ENCODE results near the gene MBD3L2.
"Not testable (repeated sequence)": the region's sequence is repeated elsewhere in the genome, so short reads cannot be mapped to it uniquely, and the experiment has no call there.

The MBD3L2 gene

DNA sequence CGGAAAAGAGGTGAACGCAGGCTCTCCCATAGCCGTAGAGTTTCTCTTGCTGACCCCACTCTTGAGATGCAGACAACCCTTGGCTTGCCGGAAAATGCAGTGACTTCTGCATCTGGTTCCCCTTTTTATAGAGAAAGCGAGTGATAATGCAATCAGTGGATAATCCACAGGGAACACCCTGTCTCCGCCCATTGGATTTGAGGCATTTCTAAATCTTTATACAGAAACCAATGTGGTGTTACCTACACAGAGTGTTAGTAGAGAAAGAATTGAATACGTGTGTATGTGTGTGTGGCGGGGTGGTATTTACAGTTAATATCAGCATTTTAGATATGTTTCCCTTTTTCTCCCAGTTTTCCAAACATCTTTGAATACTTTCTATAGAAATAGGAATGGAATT, 9.5 kb downstream of the MBD3L2 start, which contains the start of gene MBD3L3:
Gene MBD3L3, minus strand, starts transcription at position 101 of the 400 bp plus-strand sequence. Its CDS starts 71 bp downstream, at position 30.
- CTCF ChIA-PET; H3K4me3 ChIP-seq (ENCODE audit: low read depth, low read length); POLR2A ChIA-PET; DNase-seq (ENCODE audit: low read depth, low spot score): not testable (repeated sequence)

DNA sequence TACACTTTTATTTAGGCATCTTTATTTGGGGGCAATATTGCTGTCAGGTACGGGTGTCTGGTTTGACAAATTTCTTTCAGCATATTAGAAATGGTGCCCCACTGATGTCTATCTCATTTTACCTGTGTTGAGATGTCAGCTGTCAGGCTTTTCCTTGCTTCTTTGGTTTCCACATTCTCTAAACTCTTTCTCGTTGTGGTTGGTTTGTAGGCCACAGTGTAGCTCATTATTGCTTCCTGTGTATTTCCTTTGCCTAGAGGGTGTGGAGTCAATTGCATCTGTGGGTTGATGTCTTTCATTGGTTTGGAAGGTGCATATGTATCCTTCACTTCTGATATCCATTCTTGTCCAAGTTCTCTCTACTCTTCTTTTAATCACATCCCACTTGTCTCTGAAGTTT, 10.9 kb downstream of the MBD3L2 start:
- DNase-seq (ENCODE audit: low read depth, low spot score); H3K4me3 ChIP-seq (ENCODE audit: low read depth, low read length); POLR2A ChIA-PET; CTCF ChIA-PET: not testable (repeated sequence)

DNA sequence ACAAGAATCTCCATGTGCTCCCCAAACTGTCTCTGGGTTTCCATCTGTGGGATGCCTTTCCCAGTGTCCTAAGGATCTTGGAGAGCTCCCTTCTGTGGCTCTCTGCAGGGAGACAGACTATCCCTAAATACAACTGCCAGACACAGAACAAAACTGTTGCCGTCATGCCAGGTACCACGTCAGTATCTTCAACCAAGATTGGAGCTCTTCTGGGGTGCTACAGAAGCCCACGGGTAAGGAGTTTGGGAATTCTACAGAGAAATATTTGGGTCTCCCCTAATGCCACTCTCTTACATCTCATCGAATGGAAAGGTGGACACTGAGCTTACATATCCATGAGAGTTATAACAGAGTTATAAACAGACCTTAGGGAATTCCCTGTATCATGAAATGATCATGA, 14.2 kb downstream of the MBD3L2 start:
- DNase-seq (ENCODE audit: low read depth, low spot score), result no peak
- POLR2A ChIA-PET, result no interaction called here
- CTCF ChIA-PET, result no interaction called here
- TF ChIP-seq, protein P1, sequence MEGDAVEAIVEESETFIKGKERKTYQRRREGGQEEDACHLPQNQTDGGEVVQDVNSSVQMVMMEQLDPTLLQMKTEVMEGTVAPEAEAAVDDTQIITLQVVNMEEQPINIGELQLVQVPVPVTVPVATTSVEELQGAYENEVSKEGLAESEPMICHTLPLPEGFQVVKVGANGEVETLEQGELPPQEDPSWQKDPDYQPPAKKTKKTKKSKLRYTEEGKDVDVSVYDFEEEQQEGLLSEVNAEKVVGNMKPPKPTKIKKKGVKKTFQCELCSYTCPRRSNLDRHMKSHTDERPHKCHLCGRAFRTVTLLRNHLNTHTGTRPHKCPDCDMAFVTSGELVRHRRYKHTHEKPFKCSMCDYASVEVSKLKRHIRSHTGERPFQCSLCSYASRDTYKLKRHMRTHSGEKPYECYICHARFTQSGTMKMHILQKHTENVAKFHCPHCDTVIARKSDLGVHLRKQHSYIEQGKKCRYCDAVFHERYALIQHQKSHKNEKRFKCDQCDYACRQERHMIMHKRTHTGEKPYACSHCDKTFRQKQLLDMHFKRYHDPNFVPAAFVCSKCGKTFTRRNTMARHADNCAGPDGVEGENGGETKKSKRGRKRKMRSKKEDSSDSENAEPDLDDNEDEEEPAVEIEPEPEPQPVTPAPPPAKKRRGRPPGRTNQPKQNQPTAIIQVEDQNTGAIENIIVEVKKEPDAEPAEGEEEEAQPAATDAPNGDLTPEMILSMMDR (IDR thresholded peaks at IDR 0.05; ENCODE audit: insufficient read depth, low read length, missing control alignments), result no peak
- no peak overlapping the region for H3K4me3 ChIP-seq (ENCODE audit: low read depth, low read length)

DNA sequence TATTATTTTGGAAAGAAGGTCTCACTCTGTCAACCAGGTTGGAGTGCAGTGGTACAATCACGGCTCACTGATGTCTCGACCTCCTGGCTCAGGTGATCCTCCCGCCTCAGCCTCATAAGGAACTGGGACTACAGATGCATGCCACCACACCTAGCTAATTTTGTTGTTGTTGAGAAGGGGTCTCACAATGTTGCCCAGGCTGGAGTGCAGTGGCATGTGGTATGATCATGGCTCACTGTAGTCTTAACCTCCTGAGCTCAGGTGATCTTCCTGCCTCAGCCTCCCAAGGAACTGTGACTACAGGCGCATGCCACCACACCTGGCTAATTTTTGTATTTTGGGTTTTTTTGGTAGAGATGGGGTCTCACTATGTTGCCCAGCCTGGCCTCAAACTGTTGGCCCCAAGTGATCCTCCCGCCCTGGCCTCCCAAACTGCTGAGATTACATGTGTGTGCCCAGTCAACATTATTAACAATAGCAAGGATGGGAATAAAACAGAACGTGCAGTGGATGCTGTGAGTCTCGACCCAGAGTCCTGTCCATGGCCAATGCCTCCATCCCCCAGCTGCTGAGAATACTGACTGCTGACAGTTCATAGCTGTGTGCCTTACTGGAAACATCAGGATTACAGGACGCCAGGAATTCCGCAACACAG, 14.8 kb downstream of the MBD3L2 start:
- H3K4me3 ChIP-seq (ENCODE audit: low read depth, low read length), result no peak overlapping the region
- ChIA-PET POLR2A (no interaction called here), CTCF (no interaction called here)
- TF ChIP-seq, protein P1 (IDR thresholded peaks at IDR 0.05; ENCODE audit: insufficient read depth, low read length, missing control alignments), result no peak
- DNase-seq (ENCODE audit: low read depth, low spot score), result no peak

DNA sequence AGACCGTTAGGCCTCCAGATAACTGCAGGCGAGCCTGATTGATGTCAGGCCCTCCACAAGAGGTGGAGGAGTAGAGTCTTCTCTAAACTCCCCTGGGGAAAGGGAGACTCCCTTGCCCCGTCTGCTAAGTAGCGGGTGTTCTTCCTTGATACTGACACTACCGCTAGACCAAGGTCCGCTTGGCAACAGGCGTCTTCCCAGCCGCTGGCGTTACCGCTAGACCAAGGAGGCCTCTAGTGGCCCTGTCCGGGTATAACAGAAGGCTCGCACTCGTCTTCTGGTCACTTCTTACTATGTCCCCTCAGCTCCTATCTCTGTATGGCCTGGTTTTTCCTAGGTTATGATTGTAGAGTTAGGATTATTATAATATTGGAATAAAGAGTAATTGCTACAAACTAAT, 18.0 kb downstream of the MBD3L2 start:
- POLR2A ChIA-PET; H3K4me3 ChIP-seq (ENCODE audit: low read depth, low read length); CTCF ChIA-PET; DNase-seq (ENCODE audit: low read depth, low spot score): not testable (repeated sequence)

DNA sequence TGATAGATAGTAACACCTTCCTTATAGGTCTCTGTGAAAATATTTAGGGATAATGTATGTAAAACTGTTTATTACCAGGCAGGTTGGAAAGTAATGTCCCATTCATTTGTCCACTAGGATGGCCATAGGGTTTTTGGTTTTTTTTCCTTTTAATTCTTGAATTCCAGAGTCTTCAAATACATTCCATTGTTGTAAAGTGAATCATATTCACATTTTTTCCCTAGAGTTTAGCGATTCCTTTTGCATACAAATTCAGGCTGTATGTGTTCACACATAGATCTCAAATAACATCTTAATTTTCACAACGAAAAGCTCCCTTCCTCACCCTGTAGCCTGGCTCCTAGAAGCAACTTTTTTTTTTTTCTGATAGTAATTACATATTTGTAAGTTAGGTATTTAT, 18.6 kb downstream of the MBD3L2 start:
- DNase-seq (ENCODE audit: low read depth, low spot score), result peak; percentile 24
- CTCF ChIA-PET, result interaction anchor here (1.5 kb wide), 1 partner anchor 273 kb away, joined by 6 read pairs; no protein-coding TSS in a partner anchor
- H3K4me3 ChIP-seq (ENCODE audit: low read depth, low read length), result no peak overlapping the region
- TF ChIP-seq, protein P1 (IDR thresholded peaks at IDR 0.05; ENCODE audit: insufficient read depth, low read length, missing control alignments), result no peak
- POLR2A ChIA-PET, result no interaction called here

DNA sequence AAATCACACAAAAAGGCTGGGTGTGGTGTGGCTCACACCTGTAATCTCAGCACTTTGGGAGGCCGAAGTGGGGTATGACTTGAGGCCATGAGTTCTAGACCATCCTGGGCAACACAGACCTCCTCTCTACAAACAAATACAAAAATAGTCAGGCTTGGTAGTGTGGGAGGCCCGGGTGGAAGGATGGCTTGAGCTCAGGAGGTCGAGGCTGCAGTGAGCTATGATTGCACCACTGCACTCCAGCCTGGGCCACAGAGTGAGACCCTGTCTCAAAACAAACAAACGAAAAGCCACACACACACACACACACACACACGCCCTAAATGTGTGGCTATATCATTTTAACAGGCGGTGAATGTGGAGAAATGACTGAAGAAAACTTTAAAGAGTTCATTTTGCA, 19.5 kb downstream of the MBD3L2 start:
- TF ChIP-seq, protein P1 (IDR thresholded peaks at IDR 0.05; ENCODE audit: insufficient read depth, low read length, missing control alignments), result no peak
- POLR2A ChIA-PET, result interaction anchor here (0.8 to 1.0 kb wide), 5 partner anchors 10 to 31 kb away, joined by 3 to 4 read pairs (median 4); no protein-coding TSS in a partner anchor
- CTCF ChIA-PET, result interaction anchor here (0.9 to 1.5 kb wide), 3 partner anchors 19 to 613 kb away, joined by 3 to 6 read pairs (median 4); partner anchors contain the start of gene TRAPPC5
- peak overlapping the region; percentile 42 for H3K4me3 ChIP-seq (ENCODE audit: low read depth, low read length)
- no peak for DNase-seq (ENCODE audit: low read depth, low spot score)

Measured in AG04449 (cell line).